Activated T-cell treated with anti-CD3 and anti-CD28 coated beads for 1 hour (primary cell): ENCODE data around the gene LYZL6.
"Not testable (repeated sequence)": the region's sequence is repeated elsewhere in the genome, so short reads cannot be mapped to it uniquely, and the experiment has no call there.

Experiments used
- DNase-seq: peaks from one replicate; pipeline ENCODE4 v3.0.0-alpha.2; 2020; ENCODE audit warnings: low read depth

LYZL6 gene

DNA sequence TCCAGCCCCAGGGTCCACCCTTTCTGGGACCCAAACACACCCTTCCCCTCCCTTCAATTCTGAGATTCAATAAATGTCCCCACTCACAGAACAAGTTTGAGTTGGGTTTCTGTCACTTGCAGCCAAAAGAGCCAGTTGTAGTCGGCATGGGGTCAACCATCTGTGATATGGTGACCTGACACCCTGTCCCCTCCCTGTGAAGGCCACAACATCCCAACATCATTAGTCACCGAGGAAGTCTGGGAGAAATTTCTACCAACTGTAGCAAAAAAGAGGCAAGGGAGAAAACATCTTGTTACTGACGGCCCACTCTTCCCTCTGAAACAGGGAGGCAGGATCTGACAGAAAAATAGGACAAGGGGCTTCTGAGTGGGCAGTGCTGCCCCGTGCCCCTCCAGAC is 638 bp upstream of the LYZL6 start:
- DNase-seq: no peak

DNA sequence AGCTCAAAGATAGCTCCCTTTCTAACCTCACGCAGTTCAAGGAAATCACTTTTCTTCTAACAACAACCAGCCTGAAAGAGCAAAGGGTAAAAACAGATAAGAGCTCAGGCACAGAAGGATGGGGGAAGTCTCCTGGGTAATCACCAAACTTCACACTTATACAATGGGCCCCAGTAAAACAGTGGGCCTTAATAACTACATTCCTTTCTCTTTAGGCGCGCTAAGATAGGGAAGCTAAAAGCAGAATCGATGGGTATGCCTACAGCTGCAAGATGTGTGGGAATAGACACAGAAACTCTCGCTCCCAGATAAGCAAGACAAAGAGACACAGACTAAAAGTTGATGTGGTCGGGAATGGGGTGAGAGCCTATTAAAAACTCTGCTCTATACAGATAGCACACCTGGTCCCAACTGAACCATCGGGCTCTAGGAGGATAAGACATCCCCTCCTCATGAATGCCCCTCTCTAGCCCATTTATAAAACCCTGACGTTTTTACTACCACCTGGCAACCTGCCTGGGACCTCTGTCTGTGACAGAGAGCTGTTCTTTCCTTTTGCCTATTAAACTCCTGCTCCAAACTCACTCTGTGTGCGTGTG is 826 bp downstream of the LYZL6 start:
- no peak for DNase-seq

DNA sequence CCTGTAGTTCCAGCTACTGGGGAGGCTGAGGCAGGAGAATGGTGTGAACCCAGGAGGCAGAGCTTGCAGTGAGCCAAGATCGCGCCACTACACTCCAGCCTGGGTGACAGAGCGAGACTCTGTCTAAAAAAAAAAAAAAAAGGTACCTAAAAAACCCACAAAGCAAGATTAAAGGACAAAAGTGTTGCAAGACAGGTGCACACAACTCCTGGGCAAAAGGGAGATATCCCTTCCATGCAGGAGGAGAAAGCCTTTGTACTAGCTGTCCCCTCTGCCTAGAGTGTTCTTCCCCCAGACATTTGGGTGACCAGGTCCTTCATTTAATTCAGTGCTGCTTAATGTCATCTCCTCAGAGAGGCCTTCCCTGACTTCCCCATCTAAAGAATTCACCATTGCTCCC is 5.0 kb downstream of the LYZL6 start:
- DNase-seq: not testable (repeated sequence)

DNA sequence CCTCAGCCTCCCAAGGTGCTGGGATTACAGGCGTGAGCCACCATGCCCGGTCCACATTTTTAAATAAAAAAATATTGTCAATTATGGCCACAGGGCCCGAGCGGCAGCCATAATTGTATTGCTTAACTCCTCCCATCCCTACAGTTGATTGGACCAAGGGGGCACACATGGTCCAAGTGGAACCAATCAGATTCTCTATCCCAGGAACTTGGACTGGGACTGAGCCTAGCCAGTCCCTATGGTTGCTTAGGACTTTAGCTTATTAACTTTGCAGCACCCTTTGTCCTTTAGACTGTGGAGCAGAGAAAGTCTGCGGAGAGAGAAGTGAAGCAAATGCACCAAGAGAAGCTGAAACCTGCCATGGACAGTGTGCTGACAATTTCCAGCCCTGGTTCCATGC is 7.5 kb downstream of the LYZL6 start:
- DNase-seq: no peak

DNA sequence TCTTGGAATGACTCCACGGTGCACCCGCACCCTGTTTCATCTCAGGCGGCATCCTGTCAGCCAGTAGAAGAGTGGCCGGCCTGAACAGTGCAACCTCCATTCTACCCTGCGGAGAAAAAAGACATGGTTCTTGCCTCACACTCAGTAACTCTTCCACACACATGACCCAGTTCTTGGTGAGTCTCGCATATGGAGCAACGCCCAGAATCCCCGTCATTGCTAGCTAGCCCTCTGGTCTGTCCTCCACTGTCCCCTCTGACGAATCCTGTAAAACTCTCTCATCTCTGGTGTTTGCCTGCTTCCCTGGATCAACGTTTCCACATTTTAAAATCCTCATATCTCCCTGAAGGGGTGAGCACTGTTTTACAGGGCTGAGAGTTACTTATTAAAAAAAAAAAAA is 8.8 kb downstream of the LYZL6 start:
- no peak for DNase-seq

DNA sequence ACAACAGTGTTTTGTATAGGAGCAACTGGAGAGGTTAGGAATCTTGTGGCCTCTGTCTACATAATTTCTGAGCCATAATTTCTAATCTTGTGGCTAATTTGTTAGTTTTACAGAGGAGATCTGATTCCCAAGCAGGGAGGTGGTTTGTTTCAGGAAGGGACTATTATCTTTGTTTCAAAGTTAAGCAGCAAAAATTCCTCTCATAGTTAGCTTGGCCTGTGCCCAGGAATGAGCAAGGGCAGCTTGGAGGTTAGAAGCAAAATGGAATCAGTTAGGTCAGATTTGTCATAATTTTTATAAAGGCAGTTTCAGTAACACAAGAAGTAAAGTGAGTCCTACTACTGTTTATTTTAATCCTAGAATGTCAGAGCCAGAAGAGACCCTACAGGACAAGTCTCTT is 10.9 kb downstream of the LYZL6 start:
- DNase-seq: no peak

DNA sequence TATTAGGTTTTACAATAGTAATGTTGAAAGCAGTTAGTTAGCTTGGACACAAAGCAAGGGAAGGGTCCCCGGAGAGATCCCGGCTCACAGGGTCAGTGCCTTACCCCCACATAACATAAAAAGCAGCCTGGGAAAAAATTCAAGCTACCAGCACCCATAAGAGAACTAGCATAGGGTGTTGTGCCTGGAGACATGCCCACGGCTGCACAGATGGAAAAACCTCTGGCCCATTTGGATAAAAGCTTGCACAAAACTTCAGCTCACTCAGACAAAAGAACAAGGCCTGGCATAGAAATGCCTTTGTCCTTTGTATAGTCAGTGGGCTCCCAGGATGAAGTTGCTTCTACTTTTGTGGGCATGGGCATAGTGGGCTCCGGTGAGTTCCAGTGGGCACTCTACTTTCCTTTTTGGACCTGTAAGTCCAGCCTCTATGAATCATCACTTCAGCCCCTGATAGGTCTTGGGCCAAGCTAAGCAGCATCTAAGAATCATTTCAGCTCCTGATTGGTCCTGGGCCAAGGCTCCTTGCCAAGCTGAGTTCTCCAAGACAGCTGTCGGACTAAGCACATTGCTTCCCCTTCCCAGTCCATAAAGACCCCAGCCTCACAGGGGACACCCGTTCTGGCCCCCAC is 11.6 kb downstream of the LYZL6 start:
- DNase-seq: no peak

DNA sequence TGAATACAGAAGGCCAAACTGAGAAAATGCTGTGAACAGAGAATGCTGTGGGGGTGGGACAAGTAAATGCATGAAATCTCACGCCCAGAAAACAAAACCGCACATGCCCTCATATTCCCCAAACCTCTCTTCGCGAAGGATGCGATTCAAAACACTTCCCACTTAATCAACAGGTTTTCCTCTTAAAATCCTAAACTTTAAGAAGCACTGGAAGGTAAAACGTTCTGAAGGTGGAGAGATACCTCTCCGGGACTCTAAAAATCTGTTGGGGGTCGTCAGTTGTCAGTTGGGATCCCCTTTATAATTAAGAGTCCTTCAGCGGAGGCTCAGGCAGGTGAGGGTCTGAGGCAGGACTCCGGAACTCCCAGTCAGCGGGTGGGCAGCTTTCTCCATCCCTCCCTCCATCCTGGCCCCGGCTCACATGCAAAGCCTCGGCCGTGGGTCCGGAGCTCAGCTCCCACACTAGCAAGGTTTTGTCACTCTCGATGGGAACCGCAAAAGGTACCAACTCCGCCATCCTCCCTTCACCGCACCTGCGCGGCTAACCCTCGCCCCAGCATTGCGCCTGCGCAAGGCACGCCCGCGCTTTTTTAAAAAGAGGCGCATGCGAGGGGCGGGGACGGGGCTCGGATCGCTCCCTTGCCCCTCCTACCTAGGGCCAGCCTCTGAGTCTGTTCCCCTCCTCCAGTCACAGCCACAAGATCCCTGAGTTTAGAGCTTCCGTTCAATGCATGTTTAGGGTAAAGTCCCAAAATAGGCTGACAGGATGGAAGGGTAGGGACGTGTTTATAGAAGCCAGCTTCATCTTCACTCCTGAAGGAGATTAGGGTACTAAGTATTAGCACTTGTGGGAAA is 13.1 kb downstream of the LYZL6 start, which contains the start of gene RDM1:
TSS of gene RDM1 (minus strand) at position 563 of the 855 bp plus-strand sequence. CDS start at position 517, 46 bp downstream.
- DNase-seq: peak; percentile 60

DNA sequence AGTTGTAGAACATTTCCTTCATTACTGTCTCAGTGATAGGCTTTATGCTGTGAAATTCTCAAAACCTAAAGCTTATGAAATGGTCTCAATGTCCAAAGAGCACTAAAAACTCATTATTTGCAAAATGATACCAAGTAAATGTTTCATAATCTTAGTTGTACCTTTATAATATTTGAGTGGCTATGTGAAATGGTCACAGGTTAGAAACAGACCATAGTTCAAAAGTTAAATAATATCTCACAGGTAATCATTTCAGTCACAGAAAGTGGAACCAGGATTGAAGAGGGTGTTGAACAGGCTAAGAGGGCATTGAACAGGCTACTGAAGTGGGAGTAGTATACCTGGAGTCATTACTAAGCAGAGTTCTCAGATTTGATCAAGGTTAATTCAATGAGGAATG is 15.8 kb downstream of the LYZL6 start:
- DNase-seq: no peak

DNA sequence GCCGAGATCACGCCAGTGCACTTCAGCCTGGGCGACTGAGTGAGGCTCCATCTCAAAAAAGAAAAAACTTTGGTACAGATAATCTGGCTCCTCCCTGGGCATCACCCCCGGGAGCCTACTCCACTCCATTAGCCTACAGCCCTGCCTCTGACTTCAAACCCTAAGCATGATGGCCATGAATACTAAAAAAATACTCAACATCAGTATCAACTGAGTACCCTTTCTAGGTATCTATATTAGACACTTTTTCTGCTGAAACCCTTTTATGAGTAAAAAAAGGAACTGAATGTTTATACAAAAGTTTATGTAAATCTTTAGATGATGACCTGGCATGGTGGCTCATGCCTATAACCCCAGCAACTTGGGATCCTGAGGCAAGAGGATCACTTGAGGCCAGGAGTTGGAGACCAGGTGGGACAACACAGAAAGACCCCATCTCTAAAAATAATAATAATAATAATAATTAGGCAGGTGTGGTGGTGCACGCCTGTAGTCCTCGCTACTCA is 19.9 kb downstream of the LYZL6 start:
- DNase-seq: no peak

DNA sequence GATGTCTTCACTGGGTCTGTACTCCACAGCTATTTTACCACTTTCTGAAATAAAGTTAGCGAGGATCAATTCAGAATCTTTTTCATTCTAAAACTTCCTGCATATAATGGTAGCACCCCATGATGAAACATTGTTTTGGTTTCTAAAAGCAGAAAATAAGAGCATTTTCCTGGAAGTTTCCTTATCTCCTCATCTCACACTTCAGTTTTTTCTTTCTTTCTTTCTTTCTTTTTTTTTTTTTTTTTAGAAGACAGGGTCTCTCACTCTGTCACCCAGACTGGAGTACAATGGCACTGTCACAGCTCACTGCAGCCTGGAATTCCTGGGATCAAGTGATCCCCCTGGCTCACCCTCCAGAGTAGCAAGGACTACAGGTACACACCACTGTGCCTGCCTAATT is 23.3 kb downstream of the LYZL6 start:
- DNase-seq: no peak

DNA sequence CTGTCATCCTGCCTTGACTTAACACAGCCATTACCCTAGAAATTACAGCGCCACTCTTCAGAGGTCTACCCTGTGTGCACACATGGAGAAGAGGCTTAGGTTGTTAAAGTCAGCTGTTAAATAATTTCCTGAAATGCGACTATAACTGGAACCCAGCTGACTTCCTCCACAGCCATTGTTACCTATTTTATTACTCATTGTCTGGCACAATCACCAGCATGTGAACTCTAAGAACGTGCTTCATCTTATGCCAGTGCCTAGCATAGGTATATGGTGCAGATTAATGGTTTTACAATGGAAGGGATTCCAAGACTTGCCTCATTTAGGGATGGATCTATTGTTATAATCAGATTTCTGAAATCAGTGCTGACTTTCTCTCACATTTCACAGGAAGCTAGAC is 24.8 kb downstream of the LYZL6 start:
- DNase-seq: no peak

DNA sequence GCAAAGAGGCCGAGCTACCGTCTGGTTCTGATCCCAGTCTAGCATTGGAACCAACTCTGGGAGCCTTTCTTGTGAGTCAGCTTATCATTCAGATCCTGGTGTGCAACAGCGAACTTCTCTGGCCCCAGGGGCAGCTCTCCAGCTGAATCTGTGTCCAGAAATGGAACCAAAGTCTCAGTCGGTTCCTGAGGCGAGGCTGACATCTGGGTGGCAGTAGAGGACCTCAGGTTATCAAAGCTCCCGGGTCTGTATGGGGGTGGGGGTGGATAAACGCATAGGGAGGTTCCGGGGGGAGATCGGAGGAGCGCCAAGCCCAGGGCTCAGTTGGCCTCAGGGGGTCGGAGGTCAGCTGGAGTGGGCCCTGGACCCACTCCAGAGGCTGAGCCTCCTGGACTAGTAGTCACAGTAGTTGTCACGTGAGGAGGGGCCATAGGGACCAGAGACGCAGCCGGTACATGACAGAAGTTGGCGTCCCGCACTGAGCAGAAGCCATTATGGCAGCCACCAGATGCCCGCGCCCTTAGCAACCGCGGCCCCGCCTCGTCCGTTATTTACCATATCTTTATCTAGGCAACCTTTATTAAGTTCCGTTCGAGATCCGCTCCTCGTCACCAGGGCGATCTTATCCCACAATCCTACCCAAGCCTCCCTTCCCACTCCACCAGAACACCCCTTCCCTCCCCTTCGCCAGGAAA is 25.8 kb downstream of the LYZL6 start:
- no peak for DNase-seq

DNA sequence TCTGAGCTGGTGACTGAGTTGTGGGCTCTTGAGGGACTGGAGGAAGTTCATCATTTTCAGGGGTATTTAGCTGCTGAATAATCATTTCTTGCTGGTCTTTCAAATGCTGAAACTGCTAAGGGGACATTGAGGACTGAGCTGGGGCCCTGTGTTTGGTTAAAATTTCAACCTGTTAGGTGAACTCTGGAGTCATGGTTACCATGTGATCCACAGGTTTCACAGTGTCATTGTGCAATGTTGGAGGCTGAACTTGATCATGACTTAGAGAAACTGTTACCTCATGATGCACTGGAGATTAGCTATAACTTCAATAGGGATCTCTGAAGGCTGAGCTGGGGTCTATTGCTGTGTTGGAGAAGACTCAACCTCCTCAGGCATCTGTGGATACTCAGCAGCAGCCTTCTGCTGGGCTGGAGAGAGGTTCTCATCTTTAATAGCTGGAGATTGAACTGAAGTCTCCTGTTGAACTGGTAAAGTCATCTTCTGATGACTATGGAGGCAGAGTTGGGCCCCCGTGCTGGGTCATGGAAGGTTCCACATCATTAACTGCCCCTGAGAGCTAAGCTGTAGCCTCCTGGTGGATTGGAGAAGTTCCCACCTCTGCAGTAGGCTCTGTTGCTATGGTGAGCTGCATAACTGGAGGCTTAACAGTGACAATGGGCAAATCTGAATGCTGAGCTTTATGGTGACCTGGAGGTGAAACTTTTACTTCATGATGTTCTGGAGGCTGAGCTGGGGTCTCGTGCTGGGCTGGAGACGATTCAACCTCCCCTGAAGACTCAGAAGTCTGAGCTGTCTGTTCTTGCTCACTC is 28.2 kb downstream of the LYZL6 start:
- no peak for DNase-seq

DNA sequence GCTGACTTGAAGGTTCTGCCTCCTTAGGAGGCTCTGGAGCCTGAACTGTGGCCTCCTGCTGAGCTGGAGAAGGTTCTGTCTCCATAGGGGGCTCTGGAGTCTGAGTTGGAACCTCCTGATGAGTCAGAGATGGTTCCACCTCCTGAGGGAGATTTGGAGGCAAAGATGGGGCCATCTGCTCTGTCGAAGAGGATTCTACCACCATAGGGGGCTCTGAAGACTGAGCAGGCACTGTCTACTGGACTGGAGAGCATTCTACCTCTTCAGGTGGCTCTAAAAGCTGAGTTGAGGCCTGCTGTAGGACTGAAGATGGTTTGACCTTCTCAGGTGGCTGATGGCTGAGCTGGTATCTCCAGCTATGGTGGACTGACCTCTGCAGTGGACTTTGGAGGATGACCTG is 29.2 kb downstream of the LYZL6 start:
- DNase-seq: no peak

DNA sequence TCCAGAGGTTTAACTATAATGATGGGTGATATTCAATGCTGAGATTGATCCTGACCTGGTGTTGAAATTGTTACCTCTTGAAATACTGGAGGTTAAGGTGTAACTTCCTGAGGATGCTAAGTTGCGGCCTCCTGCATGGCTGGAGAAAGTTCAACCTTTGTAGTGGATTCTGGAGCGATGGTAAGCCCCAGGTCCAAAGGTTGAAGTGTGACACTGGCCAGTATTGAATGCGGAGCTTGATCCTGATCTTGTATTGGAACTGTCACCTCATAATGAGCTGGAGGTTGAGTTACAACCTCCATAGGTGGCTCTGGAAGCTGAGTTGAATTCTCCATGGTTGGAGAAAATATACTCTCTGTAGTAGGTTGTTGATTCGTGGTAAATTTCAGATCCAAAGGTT is 29.9 kb downstream of the LYZL6 start:
- no peak for DNase-seq

DNA sequence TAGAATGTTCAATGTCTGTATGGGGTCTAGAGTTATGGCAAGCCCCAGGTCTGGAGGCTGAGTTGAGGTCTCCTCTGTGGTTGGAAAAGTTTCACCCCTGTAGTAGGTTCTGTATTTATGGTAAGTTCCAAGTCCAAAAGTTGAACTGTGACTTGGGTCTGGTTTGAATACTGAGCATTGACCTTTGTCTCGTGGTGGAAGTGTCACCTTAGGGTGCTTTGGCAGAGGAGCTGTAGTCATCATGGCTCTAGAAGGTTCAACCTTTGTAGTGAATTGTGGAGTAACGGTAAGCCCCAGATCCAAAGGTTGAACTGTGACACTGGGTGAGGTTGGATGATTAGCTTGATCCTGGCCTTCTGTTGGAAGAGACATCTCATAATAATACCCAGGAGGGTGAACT is 30.6 kb downstream of the LYZL6 start:
- DNase-seq: no peak

DNA sequence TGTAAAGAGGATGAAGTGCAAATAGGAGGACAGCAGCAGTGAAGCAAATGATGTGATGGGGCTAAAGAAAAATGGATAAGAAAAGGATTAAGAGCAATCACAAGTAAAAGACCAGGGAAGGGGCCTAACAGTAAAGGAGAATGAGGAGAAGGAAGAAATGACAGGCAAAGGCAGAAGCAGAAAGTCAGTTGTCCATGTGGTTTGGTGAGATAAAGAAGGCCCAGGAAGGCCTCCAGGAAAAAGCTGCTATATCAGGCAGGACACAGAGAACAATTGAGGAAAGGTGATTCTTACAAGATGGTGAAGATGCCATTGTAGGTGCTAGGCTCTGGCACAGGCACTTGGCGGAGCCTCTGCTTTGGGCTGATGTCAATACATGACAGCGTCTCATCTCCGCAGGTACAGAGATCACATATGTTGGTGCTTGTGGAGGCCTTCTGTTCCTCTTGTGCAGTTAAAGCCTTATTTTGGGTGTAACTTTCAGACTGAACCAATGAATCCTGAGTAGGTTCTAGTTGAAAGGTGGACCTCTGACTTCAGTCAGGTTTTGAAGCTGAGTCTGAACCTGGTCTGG is 31.1 kb downstream of the LYZL6 start:
- DNase-seq: no peak

DNA sequence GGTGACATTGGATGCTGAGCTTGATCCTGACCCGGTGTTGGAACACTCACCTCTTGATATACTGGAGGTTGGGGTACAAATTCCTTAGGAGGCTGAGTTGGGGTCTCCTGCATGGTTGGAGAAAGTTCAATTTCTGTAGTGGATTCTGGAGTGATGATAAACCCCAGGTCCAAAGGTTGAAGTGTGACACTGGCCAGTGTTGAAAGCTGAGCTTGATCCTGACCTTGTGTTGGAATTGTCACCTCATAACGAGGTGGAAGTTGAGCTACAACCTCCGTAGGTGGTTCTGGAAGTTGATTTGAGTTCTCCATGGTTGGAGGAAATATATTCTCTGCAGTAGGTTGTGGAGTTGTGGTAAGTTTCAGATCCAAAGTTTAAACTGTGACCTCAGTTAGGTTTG is 34.1 kb downstream of the LYZL6 start:
- DNase-seq: no peak

DNA sequence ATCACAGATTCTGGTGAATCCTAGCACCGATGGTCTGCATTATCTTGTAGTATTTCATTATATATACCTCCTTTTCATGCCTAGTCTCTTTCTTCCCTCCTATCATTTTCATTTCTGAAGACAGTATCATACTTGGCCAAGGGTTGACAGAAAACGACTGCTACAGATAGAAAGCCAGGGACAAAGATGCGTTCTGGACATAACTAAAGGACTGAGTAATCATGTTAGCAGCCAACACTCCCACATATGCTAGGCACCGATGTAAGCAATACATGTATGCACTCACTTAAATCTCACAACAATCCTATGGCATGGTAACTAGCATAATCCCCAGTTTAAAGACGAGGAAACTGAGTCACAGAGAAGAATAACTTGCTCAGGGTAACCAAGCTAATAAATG is 35.8 kb downstream of the LYZL6 start:
- no peak for DNase-seq

DNA sequence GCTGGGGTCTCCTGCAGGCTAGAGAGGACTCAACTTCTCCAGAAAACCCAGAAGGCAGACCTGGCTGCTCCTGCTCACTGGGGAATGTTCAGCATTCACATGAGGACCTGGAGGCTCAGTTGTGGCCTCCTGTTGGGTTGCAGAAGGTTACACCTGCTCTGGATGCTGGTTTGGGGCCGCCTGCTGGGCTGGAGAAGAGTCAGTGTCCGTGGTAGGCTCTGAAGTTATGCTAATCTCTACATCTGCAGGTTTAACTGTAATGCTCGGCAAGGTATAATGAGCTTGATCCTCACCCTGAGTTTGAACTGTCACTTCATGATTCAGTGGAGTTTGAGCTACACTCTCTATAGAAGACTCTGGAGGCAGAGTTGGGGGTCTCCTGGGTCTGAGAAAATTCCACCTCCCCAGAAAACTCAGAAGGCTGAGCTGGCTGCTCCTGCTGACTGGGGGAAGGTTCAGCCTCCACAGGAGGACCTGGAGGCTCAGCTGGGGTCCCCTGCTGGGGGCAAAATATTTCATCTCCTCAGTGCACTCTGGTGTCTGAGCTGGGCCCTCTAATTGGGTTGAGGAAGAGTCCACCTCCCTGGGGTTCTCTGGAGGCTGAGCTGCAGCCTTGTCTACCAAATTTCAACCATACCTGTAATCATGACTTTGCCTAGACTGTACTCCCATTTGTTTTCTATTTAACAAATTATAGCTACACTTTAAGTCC is 36.4 kb downstream of the LYZL6 start:
- DNase-seq: no peak
